ENCODE data around the gene MED19.

MED19 gene

GRCh38 chr11:57704932-57705331, 7.1 kb downstream of the MED19 start:
- no peak for TF ChIP-seq REST (IDR thresholded peaks at IDR 0.05; ENCODE audit: insufficient read depth in 1 of 2, low read depth in 2 of 2, low read length in 2 of 2)
- no peak; the same call in 1 of the 2 replicates for TF ChIP-seq POLR2AphosphoS5 (IDR thresholded peaks at IDR 0.05; ENCODE audit: low read depth, low read length)
- TF ChIP-seq SIN3A (IDR thresholded peaks at IDR 0.05; ENCODE audit: borderline replicate concordance, insufficient read depth, low read length) = no peak
- no peak for TF ChIP-seq TAF1 (IDR thresholded peaks at IDR 0.05; ENCODE audit: borderline replicate concordance, insufficient read depth, low read length)
- TF ChIP-seq FOXP2 (optimal IDR thresholded peaks at IDR 0.05; ENCODE audit: borderline replicate concordance, extremely low read depth, extremely low read length, insufficient read depth) = no peak

- TF ChIP-seq POLR2AphosphoS5 (IDR thresholded peaks at IDR 0.05; ENCODE audit: low read depth, low read length) (no peak), REST (IDR thresholded peaks at IDR 0.05; ENCODE audit: insufficient read depth in 1 of 2, low read depth in 2 of 2, low read length in 2 of 2) (no peak), SIN3A (IDR thresholded peaks at IDR 0.05; ENCODE audit: borderline replicate concordance, insufficient read depth, low read length) (no peak), TAF1 (IDR thresholded peaks at IDR 0.05; ENCODE audit: borderline replicate concordance, insufficient read depth, low read length) (no peak), FOXP2 (optimal IDR thresholded peaks at IDR 0.05; ENCODE audit: borderline replicate concordance, extremely low read depth, extremely low read length, insufficient read depth) (no peak)
Observed at GRCh38 chr11:57703341-57703740, 8.7 kb downstream of the MED19 start.

- TF ChIP-seq FOXP2 (optimal IDR thresholded peaks at IDR 0.05; ENCODE audit: borderline replicate concordance, extremely low read depth, extremely low read length, insufficient read depth) = no peak
- no peak for TF ChIP-seq SIN3A (IDR thresholded peaks at IDR 0.05; ENCODE audit: borderline replicate concordance, insufficient read depth, low read length)
- TF ChIP-seq POLR2AphosphoS5 (IDR thresholded peaks at IDR 0.05; ENCODE audit: low read depth, low read length) = no peak
- no peak for TF ChIP-seq REST (IDR thresholded peaks at IDR 0.05; ENCODE audit: insufficient read depth in 1 of 2, low read depth in 2 of 2, low read length in 2 of 2)
- TF ChIP-seq TAF1 (IDR thresholded peaks at IDR 0.05; ENCODE audit: borderline replicate concordance, insufficient read depth, low read length) = no peak
Observed at GRCh38 chr11:57700425-57700824, 11.6 kb downstream of the MED19 start.

- no peak for TF ChIP-seq TAF1 (IDR thresholded peaks at IDR 0.05; ENCODE audit: borderline replicate concordance, insufficient read depth, low read length)
- no peak for TF ChIP-seq REST (IDR thresholded peaks at IDR 0.05; ENCODE audit: insufficient read depth in 1 of 2, low read depth in 2 of 2, low read length in 2 of 2)
- no peak for TF ChIP-seq FOXP2 (optimal IDR thresholded peaks at IDR 0.05; ENCODE audit: borderline replicate concordance, extremely low read depth, extremely low read length, insufficient read depth)
- no peak for TF ChIP-seq SIN3A (IDR thresholded peaks at IDR 0.05; ENCODE audit: borderline replicate concordance, insufficient read depth, low read length)
- TF ChIP-seq POLR2AphosphoS5 (IDR thresholded peaks at IDR 0.05; ENCODE audit: low read depth, low read length) = no peak
Observed at GRCh38 chr11:57699813-57700212, 12.2 kb downstream of the MED19 start.
